ENCODE results near the gene ATP6V0C.

Gene ATP6V0C

GRCh38 chr16:2490190-2491105 lies 23.3 kb upstream of the ATP6V0C start:
- DNase-seq (ENCODE audit: low spot score) = no peak

- DNase-seq (ENCODE audit: low spot score) = no peak
Observed at GRCh38 chr16:2492292-2492691, 21.5 kb upstream of the ATP6V0C start.

GRCh38 chr16:2493605-2494004 lies 20.1 kb upstream of the ATP6V0C start:
- DNase-seq (ENCODE audit: low spot score) = no peak

GRCh38 chr16:2494616-2495015 lies 19.1 kb upstream of the ATP6V0C start:
- no peak for DNase-seq (ENCODE audit: low spot score)

- no peak for DNase-seq (ENCODE audit: low spot score)
Observed at GRCh38 chr16:2495041-2495440, 18.7 kb upstream of the ATP6V0C start.

GRCh38 chr16:2496223-2497115 lies 17.3 kb upstream of the ATP6V0C start:
- DNase-seq (ENCODE audit: low spot score) = no peak

- DNase-seq (ENCODE audit: low spot score) = no peak
Observed at GRCh38 chr16:2497116-2497630, 16.6 kb upstream of the ATP6V0C start.

GRCh38 chr16:2497695-2498484 lies 15.9 kb upstream of the ATP6V0C start:
- no peak for DNase-seq (ENCODE audit: low spot score)

- DNase-seq (ENCODE audit: low spot score) = no peak
Observed at GRCh38 chr16:2498531-2499253, 15.1 kb upstream of the ATP6V0C start.

GRCh38 chr16:2499454-2499853 lies 14.3 kb upstream of the ATP6V0C start:
- no peak for DNase-seq (ENCODE audit: low spot score)

GRCh38 chr16:2499890-2500429 lies 13.8 kb upstream of the ATP6V0C start:
- no peak for DNase-seq (ENCODE audit: low spot score)

- DNase-seq (ENCODE audit: low spot score) = no peak
Observed at GRCh38 chr16:2500430-2500917, 13.3 kb upstream of the ATP6V0C start.

GRCh38 chr16:2500918-2501750 lies 12.6 kb upstream of the ATP6V0C start:
- DNase-seq (ENCODE audit: low spot score) = peak; percentile 91

- no peak for DNase-seq (ENCODE audit: low spot score)
Observed at GRCh38 chr16:2501946-2502895, 11.5 kb upstream of the ATP6V0C start.

- DNase-seq (ENCODE audit: low spot score) = no peak
Observed at GRCh38 chr16:2505695-2506094, 8.1 kb upstream of the ATP6V0C start.

GRCh38 chr16:2507052-2507659 lies 6.6 kb upstream of the ATP6V0C start:
- DNase-seq (ENCODE audit: low spot score) = no peak

GRCh38 chr16:2507665-2508064 lies 6.1 kb upstream of the ATP6V0C start:
- DNase-seq (ENCODE audit: low spot score) = no peak

Data from putamen (tissue), 1 donor.